A549 (cell line): ENCODE data around the gene MRPL46.

Experiments used
- BHLHE40 ChIP-seq: IDR thresholded peaks from 2 replicates; pipeline ENCODE4 v1.6.1; 2012; ENCODE audit warnings: low read depth, low read length, inconsistent platforms
- FOXS1 ChIP-seq: fragments of 250-450 bp; sonication (Bioruptor Pico); IDR thresholded peaks from 2 replicates; pipeline ENCODE4 v1.5.0; 2020; ENCODE audit warnings: mild to moderate bottlenecking, moderate library complexity
- HOXA7 ChIP-seq: fragments of 250-450 bp; sonication (Bioruptor Pico); IDR thresholded peaks from 2 replicates; pipeline ENCODE4 v1.5.0; 2020; ENCODE audit warnings: mild to moderate bottlenecking, moderate library complexity
- MYC ChIP-seq: IDR thresholded peaks from 2 replicates; pipeline ENCODE4 v1.6.1; 2012; ENCODE audit warnings: mild to moderate bottlenecking, inconsistent platforms, low read length, improper control_type of control experiment, borderline replicate concordance
- TP53 ChIP-seq: fragments of 250-450 bp; sonication (Bioruptor Pico); IDR thresholded peaks from 2 replicates; pipeline ENCODE4 v1.5.0; 2021; ENCODE audit warnings: mild to moderate bottlenecking, moderate library complexity
- TF ChIP-seq, protein P1 (sequence below): IDR thresholded peaks from 2 replicates; pipeline ENCODE4 v1.6.1; 2012
- TF ChIP-seq, protein P2 (sequence below): fragments of >200 bp; sonication (Bioruptor Twin); formaldehyde crosslinking; IDR thresholded peaks from 3 replicates; pipeline ENCODE4 v1.5.1; 2016
- TF ChIP-seq, protein P3 (sequence below): fragments of 450-650 bp; IDR thresholded peaks from 2 replicates; pipeline ENCODE4 v1.6.1; 2014; ENCODE audit warnings: antibody characterized with exemption

DNA sequence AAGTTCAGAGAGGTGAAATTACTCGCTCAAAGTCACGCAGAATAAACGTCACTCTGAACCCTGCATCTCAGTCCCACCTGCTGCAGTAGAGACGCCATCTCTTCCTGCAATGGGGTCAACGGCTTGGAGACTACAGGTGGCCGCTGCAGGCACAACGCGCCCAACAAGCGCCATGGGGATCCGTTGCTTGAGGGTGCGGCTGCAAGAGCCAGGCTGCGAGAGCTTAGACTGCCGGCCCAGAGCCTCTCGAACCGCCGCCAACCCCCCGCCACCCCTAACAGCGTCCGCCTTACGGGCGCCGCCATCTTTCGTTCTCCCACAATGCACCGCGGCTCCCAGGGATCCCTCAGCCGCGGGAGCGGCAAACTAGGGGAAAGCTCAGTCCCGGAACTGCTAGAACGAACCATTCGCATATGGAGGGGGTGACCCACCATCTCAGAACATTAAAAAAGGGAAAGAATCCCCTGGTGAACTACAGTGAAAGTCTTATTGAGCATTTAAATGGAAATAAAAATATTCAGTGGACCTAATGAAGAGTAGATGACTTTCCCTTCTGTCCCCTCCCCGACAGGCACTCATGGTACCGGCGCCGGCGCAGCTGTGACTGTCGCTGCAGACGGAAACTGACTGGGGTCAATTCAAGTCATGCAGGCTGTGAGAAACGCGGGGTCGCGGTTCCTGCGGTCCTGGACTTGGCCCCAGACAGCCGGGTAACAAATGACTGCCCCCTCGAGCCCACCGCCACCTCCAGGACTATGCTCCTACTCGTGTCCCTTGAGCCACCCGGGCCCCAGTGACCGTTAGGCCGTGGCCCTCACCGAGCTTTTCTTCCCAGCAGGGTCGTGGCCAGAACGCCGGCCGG lies at the start of gene MRPL46, which contains the start of gene MRPS11:
- TF ChIP-seq, protein P1, sequence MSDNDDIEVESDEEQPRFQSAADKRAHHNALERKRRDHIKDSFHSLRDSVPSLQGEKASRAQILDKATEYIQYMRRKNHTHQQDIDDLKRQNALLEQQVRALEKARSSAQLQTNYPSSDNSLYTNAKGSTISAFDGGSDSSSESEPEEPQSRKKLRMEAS, result peak; percentile 86
- TF ChIP-seq, protein P2, sequence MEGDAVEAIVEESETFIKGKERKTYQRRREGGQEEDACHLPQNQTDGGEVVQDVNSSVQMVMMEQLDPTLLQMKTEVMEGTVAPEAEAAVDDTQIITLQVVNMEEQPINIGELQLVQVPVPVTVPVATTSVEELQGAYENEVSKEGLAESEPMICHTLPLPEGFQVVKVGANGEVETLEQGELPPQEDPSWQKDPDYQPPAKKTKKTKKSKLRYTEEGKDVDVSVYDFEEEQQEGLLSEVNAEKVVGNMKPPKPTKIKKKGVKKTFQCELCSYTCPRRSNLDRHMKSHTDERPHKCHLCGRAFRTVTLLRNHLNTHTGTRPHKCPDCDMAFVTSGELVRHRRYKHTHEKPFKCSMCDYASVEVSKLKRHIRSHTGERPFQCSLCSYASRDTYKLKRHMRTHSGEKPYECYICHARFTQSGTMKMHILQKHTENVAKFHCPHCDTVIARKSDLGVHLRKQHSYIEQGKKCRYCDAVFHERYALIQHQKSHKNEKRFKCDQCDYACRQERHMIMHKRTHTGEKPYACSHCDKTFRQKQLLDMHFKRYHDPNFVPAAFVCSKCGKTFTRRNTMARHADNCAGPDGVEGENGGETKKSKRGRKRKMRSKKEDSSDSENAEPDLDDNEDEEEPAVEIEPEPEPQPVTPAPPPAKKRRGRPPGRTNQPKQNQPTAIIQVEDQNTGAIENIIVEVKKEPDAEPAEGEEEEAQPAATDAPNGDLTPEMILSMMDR, result no peak
- TF ChIP-seq TP53 (0 out of 2 replicates have a peak, but pooled peaks have one; percentile 48), HOXA7 (CRISPR knock-in tag) (no peak), FOXS1 (CRISPR knock-in tag) (no peak), MYC (peak; percentile 64; the same call in 1 of the 2 replicates), BHLHE40 (peak; percentile 89)
- TF ChIP-seq, protein P3, sequence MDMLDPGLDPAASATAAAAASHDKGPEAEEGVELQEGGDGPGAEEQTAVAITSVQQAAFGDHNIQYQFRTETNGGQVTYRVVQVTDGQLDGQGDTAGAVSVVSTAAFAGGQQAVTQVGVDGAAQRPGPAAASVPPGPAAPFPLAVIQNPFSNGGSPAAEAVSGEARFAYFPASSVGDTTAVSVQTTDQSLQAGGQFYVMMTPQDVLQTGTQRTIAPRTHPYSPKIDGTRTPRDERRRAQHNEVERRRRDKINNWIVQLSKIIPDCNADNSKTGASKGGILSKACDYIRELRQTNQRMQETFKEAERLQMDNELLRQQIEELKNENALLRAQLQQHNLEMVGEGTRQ, result no peak
